GOT3 (cell line): Measurements from ENCODE around the gene CLIP1.

Experiments used
- DNase-seq: peaks from one replicate; lab custom pipeline; 2025; ENCODE audit warnings: mixed read lengths; lab: John Stamatoyannopoulos, UW

CLIP1 gene

GRCh38 chr12:122245553-122245952 is 176.9 kb downstream of the CLIP1 start:
- no peak for DNase-seq

DNA sequence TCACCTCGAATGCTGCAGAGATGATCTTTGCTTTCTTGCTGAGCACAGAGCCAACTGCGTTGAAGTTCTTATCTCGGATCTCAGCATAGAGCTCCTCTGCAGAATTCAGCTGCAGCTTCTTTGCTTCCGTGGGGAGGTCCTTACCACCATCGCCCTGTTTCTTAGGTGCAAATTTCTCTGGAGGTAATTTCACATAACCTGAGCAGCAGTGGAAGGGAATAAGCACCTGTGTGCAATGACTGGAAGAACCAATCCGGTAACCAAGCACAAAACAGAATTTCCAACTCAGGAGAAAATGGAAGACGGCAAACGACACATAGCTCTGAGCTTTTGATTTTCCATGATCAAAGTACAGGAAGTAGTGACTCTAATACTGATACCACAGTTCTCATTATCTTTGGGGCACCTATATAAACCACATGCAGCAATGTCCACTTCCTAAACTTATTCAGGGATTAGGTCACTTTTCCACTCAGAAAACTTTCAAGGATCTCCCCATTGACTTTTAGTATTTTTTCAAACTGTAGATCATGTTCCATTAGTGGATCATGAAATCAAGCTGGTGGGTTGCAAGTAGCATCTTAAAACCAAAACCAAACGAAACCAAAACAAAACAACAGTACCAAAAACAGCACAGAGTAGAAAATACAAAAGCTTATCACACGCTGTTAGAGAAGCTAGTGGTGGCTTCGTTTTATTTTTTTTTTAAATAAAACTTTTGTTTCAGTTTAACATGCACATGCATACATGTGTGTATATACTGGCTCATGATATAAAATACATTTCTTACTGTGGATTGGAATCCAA is 177.7 kb downstream of the CLIP1 start:
- DNase-seq = no peak

- no peak for DNase-seq
These were observed 178.5 kb downstream of the CLIP1 start for GRCh38 chr12:122243965-122244364.

DNA sequence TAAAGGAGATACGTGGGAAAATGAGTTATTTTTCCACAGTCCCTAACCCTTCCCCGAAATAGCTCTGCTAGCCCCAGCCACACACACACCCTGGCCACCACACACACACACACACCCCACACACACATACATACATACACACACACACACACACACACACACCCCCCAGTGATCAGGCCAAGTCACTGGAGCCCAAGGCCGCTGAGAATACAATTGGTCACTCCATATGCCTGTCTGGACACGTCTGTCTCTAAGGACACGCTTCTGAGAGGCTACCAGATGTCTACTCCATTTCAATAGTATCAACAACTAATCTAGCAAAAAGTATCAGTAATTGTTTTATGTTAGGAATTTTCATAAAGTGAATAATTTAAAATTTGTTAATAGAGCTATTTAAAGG is 183.6 kb downstream of the CLIP1 start:
- no peak for DNase-seq

GRCh38 chr12:122235741-122236140 is 186.7 kb downstream of the CLIP1 start:
- DNase-seq = no peak

GRCh38 chr12:122232691-122233090 is 189.8 kb downstream of the CLIP1 start:
- no peak for DNase-seq

- no peak for DNase-seq
These were observed 191.7 kb downstream of the CLIP1 start for GRCh38 chr12:122230798-122231197.

- DNase-seq = no peak
These were observed 194.4 kb downstream of the CLIP1 start for GRCh38 chr12:122228092-122228491.

GRCh38 chr12:122227341-122227740 is 195.1 kb downstream of the CLIP1 start:
- no peak for DNase-seq

GRCh38 chr12:122226366-122227125 is 195.9 kb downstream of the CLIP1 start:
- no peak for DNase-seq

GRCh38 chr12:122225683-122226365 is 196.6 kb downstream of the CLIP1 start, which contains the start of gene DIABLO:
DIABLO (minus strand) TSS chr12:122226052; CDS start chr12:122226014, 38 bp downstream.
- peak; percentile 99 for DNase-seq
